ENCODE measurements around the gene MMP19. TPM values are rescaled to one million over a fixed set of nuclear protein-coding genes. Genes with fewer than 3 reads are reported as not detected.

MMP19 gene
- total and polyA plus RNA-seq, 7 donors: 0.66 to 4.1 (median 1.5) TPM

- no peak for ATAC-seq
- no peak for DNase-seq
- intact Hi-C loops (cut with DNase I): no loop called here
- TF ChIP-seq CTCF (IDR thresholded peaks at IDR 0.05): no peak
- H3K36me3 ChIP-seq (ENCODE audit: insufficient read depth in 1 of 2, low read depth in 1 of 2): no peaks in the 10 kb centered on the region
- H3K27ac ChIP-seq: no peak overlapping the region
- peaks cover 7% of the 10 kb centered on the region for H3K9me3 ChIP-seq
- no peaks in the 10 kb centered on the region for H3K4me1 ChIP-seq
- H3K4me3 ChIP-seq: no peak overlapping the region
- H3K27me3 ChIP-seq (ENCODE audit: insufficient read depth in 3 of 3, low read length in 2 of 3): no peaks in the 10 kb centered on the region
Measured at GRCh38 chr12:55862286-55862685, 19.6 kb upstream of the MMP19 start.

GRCh38 chr12:55861871-55862270 lies 19.1 kb upstream of the MMP19 start:
- no peak for ATAC-seq
- 67 to 85% (median 83%) methylated on average over 3 of the region's 3 CpGs for WGBS, 3 donors

GRCh38 chr12:55861396-55861795 lies 18.7 kb upstream of the MMP19 start:
- ATAC-seq (no peak), DNase-seq (no peak)
- intact Hi-C loops (cut with DNase I): no loop called here
- Histone ChIP-seq H3K9me3 (peaks cover 7% of the 10 kb centered on the region), H3K27ac (no peak overlapping the region), H3K4me3 (no peak overlapping the region), H3K36me3 (ENCODE audit: insufficient read depth in 1 of 2, low read depth in 1 of 2) (no peaks in the 10 kb centered on the region), H3K4me1 (no peaks in the 10 kb centered on the region), H3K27me3 (ENCODE audit: insufficient read depth in 3 of 3, low read length in 2 of 3) (no peaks in the 10 kb centered on the region)
- no peak for TF ChIP-seq CTCF (IDR thresholded peaks at IDR 0.05)
- WGBS, 3 donors: 88 to 90% (median 89%) methylated on average over 8 of the region's 8 CpGs

More at GRCh38 chr12:55861871-55862270, 19.1 kb upstream of the MMP19 start:
- DNase-seq: no peak
- Histone ChIP-seq H3K9me3 (peaks cover 7% of the 10 kb centered on the region), H3K27me3 (ENCODE audit: insufficient read depth in 3 of 3, low read length in 2 of 3) (no peaks in the 10 kb centered on the region), H3K4me3 (no peak overlapping the region), H3K27ac (no peak overlapping the region), H3K4me1 (no peaks in the 10 kb centered on the region), H3K36me3 (ENCODE audit: insufficient read depth in 1 of 2, low read depth in 1 of 2) (no peaks in the 10 kb centered on the region)
- TF ChIP-seq CTCF (IDR thresholded peaks at IDR 0.05): no peak
- intact Hi-C loops (cut with DNase I): no loop called here

- 34 to 39% (median 38%) methylated on average over 1 of the region's 1 CpG for WGBS, 3 donors
- no peaks in the 10 kb centered on the region for H3K4me1 ChIP-seq
- no peaks in the 10 kb centered on the region for H3K9me3 ChIP-seq
- ATAC-seq (no peak), DNase-seq (no peak)
- H3K4me3 ChIP-seq: no peak overlapping the region
- no peaks in the 10 kb centered on the region for H3K36me3 ChIP-seq (ENCODE audit: insufficient read depth in 1 of 2, low read depth in 1 of 2)
- intact Hi-C loops (cut with DNase I): no loop called here
- peaks cover 0 to 20% (median 3%) of the 10 kb centered on the region in 3 donors for H3K27me3 ChIP-seq (ENCODE audit: insufficient read depth in 3 of 3, low read length in 2 of 3)
- no peak for TF ChIP-seq CTCF (IDR thresholded peaks at IDR 0.05)
- no peak overlapping the region for H3K27ac ChIP-seq
Measured at GRCh38 chr12:55852740-55853139, 10.0 kb upstream of the MMP19 start.

- Histone ChIP-seq H3K27ac (no peak overlapping the region), H3K4me3 (no peak overlapping the region), H3K27me3 (ENCODE audit: insufficient read depth in 3 of 3, low read length in 2 of 3) (peaks cover 0 to 20% (median 3%) of the 10 kb centered on the region in 3 donors), H3K9me3 (no peaks in the 10 kb centered on the region), H3K4me1 (no peaks in the 10 kb centered on the region), H3K36me3 (ENCODE audit: insufficient read depth in 1 of 2, low read depth in 1 of 2) (no peaks in the 10 kb centered on the region)
- WGBS, 3 donors: 80 to 82% (median 81%) methylated on average over 3 of the region's 3 CpGs
- DNase-seq: no peak
- TF ChIP-seq CTCF (IDR thresholded peaks at IDR 0.05): no peak
- ATAC-seq: no peak
- intact Hi-C loops (cut with DNase I): no loop called here
Measured at GRCh38 chr12:55850893-55851292, 8.2 kb upstream of the MMP19 start.

Measured in psoas muscle (tissue), 8 donors.